Skeletal muscle satellite cell (primary cell): ENCODE results near the gene CYP17A1.
A peak's percentile ranks its signal among the peaks of the same experiment; 100 is the strongest.

Experiments
- H3K27me3 ChIP-seq: 2 replicates; pipeline ENCODE4 v1.7.0; 2013; ENCODE audit warnings: low read length; ENCODE audit not compliant: control insufficient read depth, insufficient read depth
- H3K36me3 ChIP-seq: 2 replicates; pipeline ENCODE4 v1.7.0; 2013; ENCODE audit warnings: mild to moderate bottlenecking, control low read depth, low read length; ENCODE audit not compliant: insufficient read depth
- H3K4me1 ChIP-seq: 2 replicates; pipeline ENCODE4 v1.7.0; 2013; ENCODE audit warnings: low read length; ENCODE audit not compliant: control insufficient read depth, insufficient read depth
- H3K4me2 ChIP-seq: 2 replicates; pipeline ENCODE4 v1.7.0; 2013; ENCODE audit warnings: mild to moderate bottlenecking, low read length
- H3K4me3 ChIP-seq: 2 replicates; pipeline ENCODE4 v1.7.0; 2013; ENCODE audit warnings: low read length
- H3K9ac ChIP-seq: 2 replicates; pipeline ENCODE4 v1.7.0; 2013; ENCODE audit warnings: mild to moderate bottlenecking, low read depth, low read length, moderate library complexity
- H3K9me3 ChIP-seq: replicated peaks from 2 replicates; pipeline ENCODE4 v1.7.0; 2013; ENCODE audit warnings: mild to moderate bottlenecking, control low read depth, low read length

CYP17A1 gene

GRCh38 chr10:102800611-102801335, 36.4 kb downstream of the CYP17A1 start:
- Histone ChIP-seq H3K27me3 (no peaks in the 10 kb centered on the region), H3K4me1 (peaks cover 62% of the 10 kb centered on the region), H3K9me3 (no peaks in the 10 kb centered on the region), H3K4me3 (no peak overlapping the region), H3K9ac (peak overlapping the region; percentile 42), H3K4me2 (no peak overlapping the region), H3K36me3 (peaks cover 49% of the 10 kb centered on the region)

- Histone ChIP-seq H3K9ac (peak overlapping the region; percentile 42), H3K9me3 (no peaks in the 10 kb centered on the region), H3K4me1 (peaks cover 62% of the 10 kb centered on the region), H3K4me2 (peak overlapping the region; percentile 35), H3K4me3 (no peak overlapping the region), H3K27me3 (no peaks in the 10 kb centered on the region), H3K36me3 (peaks cover 56% of the 10 kb centered on the region)
These were observed 37.3 kb downstream of the CYP17A1 start for GRCh38 chr10:102799691-102800471.

DNA sequence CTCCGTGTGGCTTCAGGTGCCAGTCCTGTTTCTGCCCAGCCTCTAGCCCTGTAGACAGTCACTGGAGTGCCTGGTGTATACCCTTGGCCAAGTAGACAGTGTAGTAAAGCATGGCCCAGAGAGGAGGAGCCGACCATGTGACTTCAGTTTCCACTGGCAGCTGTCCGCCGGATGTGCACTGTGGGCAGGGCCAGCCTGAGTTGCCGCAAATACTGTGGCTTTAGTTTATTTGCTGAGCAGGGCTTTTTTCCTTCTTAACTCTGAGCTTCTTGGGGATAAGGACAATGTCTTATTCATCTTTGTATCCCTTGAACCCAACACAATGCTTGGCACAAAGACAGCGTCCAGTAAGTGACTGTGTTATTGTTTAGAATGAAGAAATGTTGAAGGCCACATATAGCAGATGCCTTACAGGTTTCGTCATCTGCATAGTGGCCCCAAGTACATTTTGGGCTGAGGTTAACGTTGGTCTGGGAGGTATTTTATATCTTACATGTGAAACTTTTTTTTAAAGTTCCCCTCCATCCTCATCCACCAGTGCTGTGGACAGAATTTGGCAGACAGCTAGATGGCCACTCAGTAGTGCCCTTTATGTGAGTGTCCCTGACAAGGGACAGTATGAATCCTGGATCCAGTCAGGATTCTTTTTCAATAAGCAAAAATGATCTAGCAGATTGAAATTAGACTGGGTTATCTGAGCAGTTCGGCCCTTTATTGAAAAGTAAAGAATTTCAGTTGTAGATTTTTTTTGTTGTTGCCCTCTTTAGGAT, 40.6 kb downstream of the CYP17A1 start:
- H3K27me3 ChIP-seq: no peaks in the 10 kb centered on the region
- peaks cover 42% of the 10 kb centered on the region for H3K4me1 ChIP-seq
- no peak overlapping the region for H3K4me3 ChIP-seq
- H3K9ac ChIP-seq: peak overlapping the region; percentile 13
- peak overlapping the region; percentile 62 for H3K4me2 ChIP-seq
- H3K36me3 ChIP-seq: peaks cover 42% of the 10 kb centered on the region
- H3K9me3 ChIP-seq: no peaks in the 10 kb centered on the region

DNA sequence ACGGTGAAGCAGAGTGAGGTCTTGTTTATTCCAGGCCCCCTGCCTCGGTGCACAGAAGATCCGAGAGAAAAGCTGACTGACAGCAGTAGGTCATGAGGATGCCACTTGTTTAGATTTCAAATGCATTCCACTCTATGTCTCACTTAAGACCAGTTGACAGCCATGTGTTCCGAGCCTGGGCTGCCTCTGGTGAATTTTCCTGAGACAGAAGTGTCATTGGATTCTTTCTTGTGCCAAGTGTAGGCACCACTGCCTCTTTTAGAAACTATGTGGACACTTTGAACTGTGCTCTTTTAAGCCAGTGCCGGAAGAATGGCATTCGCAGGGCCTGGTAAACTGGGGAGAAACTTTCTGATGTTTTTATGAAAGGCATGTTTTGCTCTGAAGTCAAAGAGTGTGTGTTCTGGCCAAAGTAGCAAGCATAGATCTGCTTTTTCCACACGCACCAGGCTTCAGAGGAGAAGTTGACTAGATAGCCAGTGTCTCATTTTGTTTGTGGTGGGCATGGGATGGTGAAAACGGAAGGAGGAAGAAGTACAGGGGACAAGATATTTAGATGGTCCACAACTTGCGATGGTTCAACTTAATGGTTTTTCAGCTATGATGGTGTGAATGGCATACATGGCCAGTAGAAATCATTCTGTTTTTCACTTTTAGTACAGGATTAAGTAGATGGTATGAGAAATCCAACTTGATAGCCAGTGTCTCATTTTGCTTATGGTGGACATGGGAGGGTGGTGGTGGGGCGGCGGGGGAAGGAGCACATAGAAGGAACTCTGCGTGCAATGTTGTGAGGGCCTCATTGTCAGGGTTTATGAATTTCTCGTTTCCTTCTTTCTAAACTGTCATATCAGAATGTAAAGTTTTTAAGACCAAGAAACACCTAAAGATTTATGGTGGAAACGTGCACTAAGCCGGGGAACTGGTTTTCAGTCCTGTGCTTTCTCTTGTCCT, 41.5 kb downstream of the CYP17A1 start:
- no peaks in the 10 kb centered on the region for H3K9me3 ChIP-seq
- H3K9ac ChIP-seq: no peak overlapping the region
- H3K4me2 ChIP-seq: peak overlapping the region; percentile 62
- H3K27me3 ChIP-seq: no peaks in the 10 kb centered on the region
- peaks cover 33% of the 10 kb centered on the region for H3K4me1 ChIP-seq
- no peak overlapping the region for H3K4me3 ChIP-seq
- peaks cover 38% of the 10 kb centered on the region for H3K36me3 ChIP-seq

- H3K27me3 ChIP-seq: no peaks in the 10 kb centered on the region
- no peaks in the 10 kb centered on the region for H3K9me3 ChIP-seq
- H3K4me3 ChIP-seq: no peak overlapping the region
- H3K36me3 ChIP-seq: peaks cover 12% of the 10 kb centered on the region
- H3K9ac ChIP-seq: no peak overlapping the region
- H3K4me1 ChIP-seq: peaks cover 16% of the 10 kb centered on the region
- H3K4me2 ChIP-seq: no peak overlapping the region
These were observed 45.3 kb downstream of the CYP17A1 start for GRCh38 chr10:102791754-102792395.

GRCh38 chr10:102785818-102786217, 51.4 kb downstream of the CYP17A1 start:
- Histone ChIP-seq H3K36me3 (peaks cover 3% of the 10 kb centered on the region), H3K9me3 (no peaks in the 10 kb centered on the region), H3K27me3 (no peaks in the 10 kb centered on the region), H3K4me3 (no peak overlapping the region), H3K9ac (no peak overlapping the region), H3K4me2 (no peak overlapping the region), H3K4me1 (peaks cover 33% of the 10 kb centered on the region)

DNA sequence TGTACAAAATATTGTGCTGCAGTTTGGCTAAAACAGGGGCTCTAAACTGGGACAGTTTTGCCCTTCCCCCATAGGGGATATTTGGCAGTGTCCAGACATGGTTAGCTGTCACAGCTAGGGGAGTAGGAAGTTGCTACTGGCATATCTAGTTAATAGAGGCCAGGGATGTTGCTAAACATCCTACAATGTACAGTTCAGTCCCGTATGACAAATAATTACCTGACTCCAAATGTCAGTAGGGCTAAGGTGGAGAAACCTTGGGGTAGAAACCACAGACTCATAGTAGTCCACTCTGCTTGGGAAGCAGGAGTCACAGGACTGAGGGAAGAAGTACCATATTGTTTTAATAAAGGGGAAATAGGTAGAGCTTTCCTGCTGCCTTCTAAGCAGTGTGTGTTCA, 53.6 kb downstream of the CYP17A1 start:
- Histone ChIP-seq H3K9ac (peak overlapping the region; percentile 77), H3K36me3 (peaks cover 2% of the 10 kb centered on the region), H3K4me3 (peak overlapping the region; percentile 51), H3K4me1 (peaks cover 53% of the 10 kb centered on the region), H3K9me3 (no peaks in the 10 kb centered on the region), H3K4me2 (peak overlapping the region; percentile 72), H3K27me3 (no peaks in the 10 kb centered on the region)

DNA sequence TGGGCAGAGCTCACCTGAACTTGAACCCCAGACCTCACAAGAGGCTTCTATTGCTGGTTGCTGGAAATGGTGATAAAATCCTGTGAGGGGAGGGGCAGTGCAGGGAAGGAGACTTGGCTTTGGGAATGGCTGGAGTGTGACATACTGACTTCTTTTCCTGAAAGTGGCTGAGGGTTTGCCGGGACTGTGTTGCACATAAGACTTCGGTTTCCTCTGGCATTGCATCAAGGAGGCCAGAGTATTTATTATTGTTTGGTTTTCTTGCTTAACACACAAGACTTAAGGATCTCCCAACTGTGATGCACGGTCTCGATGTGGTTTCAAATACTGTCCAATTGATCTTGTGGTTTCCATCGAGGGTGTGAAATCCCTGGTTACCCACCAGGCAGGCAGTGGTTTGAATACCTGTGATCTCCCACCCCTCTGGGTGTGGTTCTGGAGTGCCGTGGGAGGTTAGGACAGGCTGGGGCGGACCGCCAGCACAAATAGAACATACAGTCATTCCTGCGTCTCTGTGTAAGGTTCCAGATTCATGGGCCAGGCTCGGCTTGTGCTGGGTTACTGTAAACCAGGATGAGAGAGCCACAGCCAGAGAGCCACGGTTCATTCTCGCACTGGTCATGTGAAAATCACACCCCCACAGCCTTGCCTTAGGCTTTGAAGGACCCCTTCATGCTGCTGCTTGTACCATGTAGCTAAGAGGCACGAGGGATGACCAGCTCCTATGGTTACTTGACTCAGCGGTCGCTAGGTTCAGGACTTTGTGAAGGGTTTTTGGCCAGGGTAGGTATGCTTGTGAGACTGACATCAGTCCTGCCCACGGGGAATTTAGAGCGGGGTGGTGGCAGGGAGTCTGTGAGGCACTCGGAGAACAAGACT, 54.3 kb downstream of the CYP17A1 start:
- Histone ChIP-seq H3K4me3 (peak overlapping the region; percentile 51), H3K27me3 (no peaks in the 10 kb centered on the region), H3K4me1 (peaks cover 60% of the 10 kb centered on the region), H3K36me3 (peaks cover 5% of the 10 kb centered on the region), H3K9me3 (no peaks in the 10 kb centered on the region), H3K4me2 (peak overlapping the region; percentile 72), H3K9ac (peak overlapping the region; percentile 77)

- Histone ChIP-seq H3K4me2 (peak overlapping the region; percentile 72), H3K36me3 (peaks cover 9% of the 10 kb centered on the region), H3K9me3 (no peaks in the 10 kb centered on the region), H3K9ac (peak overlapping the region; percentile 77), H3K4me3 (peak overlapping the region; percentile 51), H3K27me3 (no peaks in the 10 kb centered on the region), H3K4me1 (peaks cover 68% of the 10 kb centered on the region)
These were observed 55.2 kb downstream of the CYP17A1 start for GRCh38 chr10:102781921-102782557.
